ENCODE data around the gene RAB4A. TPM values are rescaled to one million over a fixed set of nuclear protein-coding genes. Genes with fewer than 3 reads are reported as not detected.

The RAB4A gene
- total RNA-seq, result 10 to 100 TPM; 22.1 to 36.7 (median 23.4) TPM

GRCh38 chr1:229270547-229271447, at the start of gene RAB4A:
Gene RAB4A (plus strand): TSS chr1:229271111. CDS start chr1:229271340, 229 bp downstream.
- Histone ChIP-seq H3K4me3 (peak within 1 kb of the TSS; percentile 85 to 99 (median 94)), H3K9me3 (no peaks in the 10 kb centered on the region), H3K4me1 (peaks cover 0 to 39% (median 8%) of the 10 kb centered on the region in 4 donors), H3K36me3 (no peaks in the 10 kb centered on the region), H3K27me3 (no peaks in the 10 kb centered on the region), H3K27ac (peak within 1 kb of the TSS; percentile 77 to 95 (median 82))
- peak; percentile 72 to 93 (median 92) for DNase-seq
- TF ChIP-seq, protein P1, sequence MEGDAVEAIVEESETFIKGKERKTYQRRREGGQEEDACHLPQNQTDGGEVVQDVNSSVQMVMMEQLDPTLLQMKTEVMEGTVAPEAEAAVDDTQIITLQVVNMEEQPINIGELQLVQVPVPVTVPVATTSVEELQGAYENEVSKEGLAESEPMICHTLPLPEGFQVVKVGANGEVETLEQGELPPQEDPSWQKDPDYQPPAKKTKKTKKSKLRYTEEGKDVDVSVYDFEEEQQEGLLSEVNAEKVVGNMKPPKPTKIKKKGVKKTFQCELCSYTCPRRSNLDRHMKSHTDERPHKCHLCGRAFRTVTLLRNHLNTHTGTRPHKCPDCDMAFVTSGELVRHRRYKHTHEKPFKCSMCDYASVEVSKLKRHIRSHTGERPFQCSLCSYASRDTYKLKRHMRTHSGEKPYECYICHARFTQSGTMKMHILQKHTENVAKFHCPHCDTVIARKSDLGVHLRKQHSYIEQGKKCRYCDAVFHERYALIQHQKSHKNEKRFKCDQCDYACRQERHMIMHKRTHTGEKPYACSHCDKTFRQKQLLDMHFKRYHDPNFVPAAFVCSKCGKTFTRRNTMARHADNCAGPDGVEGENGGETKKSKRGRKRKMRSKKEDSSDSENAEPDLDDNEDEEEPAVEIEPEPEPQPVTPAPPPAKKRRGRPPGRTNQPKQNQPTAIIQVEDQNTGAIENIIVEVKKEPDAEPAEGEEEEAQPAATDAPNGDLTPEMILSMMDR (IDR thresholded peaks at IDR 0.05), result no peak
- TF ChIP-seq POLR2A (IDR thresholded peaks at IDR 0.05), result peak; percentile 72 to 79

- Histone ChIP-seq H3K4me1 (peaks cover 0 to 41% (median 4%) of the 10 kb centered on the region in 4 donors), H3K27ac (peak overlapping the region in 2 of 4 donors; percentile 75 to 81)
- no peak for TF ChIP-seq POLR2A (IDR thresholded peaks at IDR 0.05)
- TF ChIP-seq, protein P1 (IDR thresholded peaks at IDR 0.05), result no peak
These were observed 48.8 kb upstream of the RAB4A start for GRCh38 chr1:229222081-229222480.

GRCh38 chr1:229223498-229223897, 47.4 kb upstream of the RAB4A start:
- Histone ChIP-seq H3K4me1 (peaks cover 0 to 45% (median 4%) of the 10 kb centered on the region in 4 donors), H3K4me3 (no peak overlapping the region), H3K27ac (peak overlapping the region in 1 of 4 donors; percentile 56), H3K27me3 (no peaks in the 10 kb centered on the region), H3K9me3 (no peaks in the 10 kb centered on the region), H3K36me3 (no peaks in the 10 kb centered on the region)
- no peak for DNase-seq
- TF ChIP-seq, protein P1 (IDR thresholded peaks at IDR 0.05), result no peak
- TF ChIP-seq POLR2A (IDR thresholded peaks at IDR 0.05), result no peak

More at GRCh38 chr1:229222081-229222480, 48.8 kb upstream of the RAB4A start:
- Histone ChIP-seq H3K4me3 (no peak overlapping the region), H3K9me3 (no peaks in the 10 kb centered on the region), H3K36me3 (no peaks in the 10 kb centered on the region), H3K27me3 (no peaks in the 10 kb centered on the region)
- DNase-seq, result no peak

DNA sequence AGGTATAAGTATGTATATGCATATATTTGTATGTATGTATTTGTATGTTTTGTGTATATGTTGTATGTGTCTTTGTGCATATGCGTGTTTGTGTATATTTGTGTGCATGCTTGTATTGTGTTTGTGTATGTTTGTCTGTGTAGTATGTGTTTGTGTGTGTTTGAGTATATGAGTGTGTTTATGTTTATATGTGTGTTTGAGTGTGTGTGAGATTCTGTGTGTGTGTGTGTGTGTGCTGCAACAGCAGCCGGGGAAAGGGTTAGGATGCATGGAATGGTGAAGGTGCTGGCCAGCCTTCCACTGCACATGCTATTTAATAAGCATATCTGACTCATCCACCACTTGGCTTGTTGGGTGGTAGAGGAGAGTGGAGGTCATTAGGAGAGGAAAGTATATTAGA, 46.6 kb upstream of the RAB4A start:
- no peaks in the 10 kb centered on the region for H3K27me3 ChIP-seq
- TF ChIP-seq, protein P1 (IDR thresholded peaks at IDR 0.05), result no peak
- no peak for TF ChIP-seq POLR2A (IDR thresholded peaks at IDR 0.05)
- peak overlapping the region in 1 of 4 donors; percentile 65 for H3K27ac ChIP-seq
- H3K4me1 ChIP-seq, result peaks cover 0 to 49% (median 4%) of the 10 kb centered on the region in 4 donors
- no peak overlapping the region for H3K4me3 ChIP-seq
- DNase-seq, result no peak
- no peaks in the 10 kb centered on the region for H3K9me3 ChIP-seq
- no peaks in the 10 kb centered on the region for H3K36me3 ChIP-seq

DNA sequence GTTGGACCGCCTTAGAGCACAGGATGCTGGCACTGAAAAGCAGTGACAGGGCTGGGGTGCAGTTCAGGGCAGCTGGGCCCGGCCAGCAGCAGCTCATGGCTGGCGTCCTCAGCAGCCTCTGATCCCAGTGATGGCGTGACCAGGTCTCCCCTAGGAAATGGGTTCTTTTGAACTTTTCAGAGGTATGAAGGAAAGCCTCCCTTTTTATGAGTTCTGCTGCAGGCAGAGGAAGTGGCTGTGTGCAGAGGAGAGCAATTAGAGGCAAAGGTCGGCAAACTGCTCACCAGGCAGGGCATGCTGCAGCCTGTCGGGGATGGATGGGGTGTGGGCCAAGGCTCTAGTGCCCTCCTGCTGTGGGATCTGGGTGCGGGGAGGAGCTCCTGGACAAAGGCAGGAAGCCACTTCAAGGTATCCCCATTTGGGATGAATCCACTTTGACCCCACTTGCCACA, 45.6 kb upstream of the RAB4A start:
- Histone ChIP-seq H3K27me3 (no peaks in the 10 kb centered on the region), H3K36me3 (no peaks in the 10 kb centered on the region), H3K27ac (peak overlapping the region in 2 of 4 donors; percentile 22 to 65), H3K9me3 (no peaks in the 10 kb centered on the region), H3K4me3 (no peak overlapping the region), H3K4me1 (peaks cover 0 to 57% (median 5%) of the 10 kb centered on the region in 4 donors)
- no peak for TF ChIP-seq POLR2A (IDR thresholded peaks at IDR 0.05)
- TF ChIP-seq, protein P1 (IDR thresholded peaks at IDR 0.05), result peak in 3 of 6 experiments; percentile 37 to 60 (median 53)
- DNase-seq, result peak in 2 of 3 donors; percentile 79 to 84

Data from Peyer's patch (tissue), 4 donors.